NCI-H146 treated with DMSO at 0.1 percent for 48 hours (cell line): ENCODE measurements around the gene HTR3E.
"Not testable (repeated sequence)": the region's sequence is repeated elsewhere in the genome, so short reads cannot be mapped to it uniquely, and the experiment has no call there.

Experiments used
- DNase-seq: peaks from one replicate; lab custom pipeline; 2025; ENCODE audit not compliant: unreplicated experiment; lab: John Stamatoyannopoulos, UW

Gene HTR3E

GRCh38 chr3:184099806-184100686 lies 3.2 kb downstream of the HTR3E start:
- no peak for DNase-seq

GRCh38 chr3:184110316-184110725 lies 13.5 kb downstream of the HTR3E start:
- DNase-seq: no peak

GRCh38 chr3:184116017-184116416 lies 19.2 kb downstream of the HTR3E start:
- DNase-seq: no peak

- DNase-seq: peak; percentile 32
These were observed 20.8 kb downstream of the HTR3E start for GRCh38 chr3:184117636-184118035.

GRCh38 chr3:184121031-184121430 lies 24.2 kb downstream of the HTR3E start:
- not testable (repeated sequence) for DNase-seq

GRCh38 chr3:184126006-184126405 lies 29.1 kb downstream of the HTR3E start:
- no peak for DNase-seq

GRCh38 chr3:184129012-184129411 lies 32.1 kb downstream of the HTR3E start:
- no peak for DNase-seq

GRCh38 chr3:184132945-184133344 lies 36.1 kb downstream of the HTR3E start:
- DNase-seq: no peak

GRCh38 chr3:184133840-184134745 lies 37.2 kb downstream of the HTR3E start:
- peak; percentile 80 for DNase-seq

GRCh38 chr3:184134746-184135148 lies 37.9 kb downstream of the HTR3E start:
- no peak for DNase-seq

GRCh38 chr3:184135149-184135910 lies 38.5 kb downstream of the HTR3E start, which contains the start of gene EIF2B5:
Gene EIF2B5 (plus strand): TSS chr3:184135358. CDS start chr3:184135386, 28 bp downstream.
- peak; percentile 99 for DNase-seq

GRCh38 chr3:184135911-184136260 lies 39.0 kb downstream of the HTR3E start:
- DNase-seq: peak; percentile 47

- DNase-seq: no peak
These were observed 43.6 kb downstream of the HTR3E start for GRCh38 chr3:184140436-184140835.

- no peak for DNase-seq
These were observed 45.3 kb downstream of the HTR3E start for GRCh38 chr3:184142199-184142598.

GRCh38 chr3:184143327-184143726 lies 46.5 kb downstream of the HTR3E start:
- no peak for DNase-seq

- no peak for DNase-seq
These were observed 47.6 kb downstream of the HTR3E start for GRCh38 chr3:184144505-184144904.

GRCh38 chr3:184145111-184145524 lies 48.3 kb downstream of the HTR3E start:
- DNase-seq: peak; percentile 20

GRCh38 chr3:184145751-184146270 lies 48.9 kb downstream of the HTR3E start:
- DNase-seq: no peak

GRCh38 chr3:184148076-184148475 lies 51.2 kb downstream of the HTR3E start:
- DNase-seq: no peak

GRCh38 chr3:184149123-184149522 lies 52.3 kb downstream of the HTR3E start:
- no peak for DNase-seq

- DNase-seq: not testable (repeated sequence)
These were observed 52.9 kb downstream of the HTR3E start for GRCh38 chr3:184149770-184150169.
